ENCODE results near the gene UBR1.

DNA sequence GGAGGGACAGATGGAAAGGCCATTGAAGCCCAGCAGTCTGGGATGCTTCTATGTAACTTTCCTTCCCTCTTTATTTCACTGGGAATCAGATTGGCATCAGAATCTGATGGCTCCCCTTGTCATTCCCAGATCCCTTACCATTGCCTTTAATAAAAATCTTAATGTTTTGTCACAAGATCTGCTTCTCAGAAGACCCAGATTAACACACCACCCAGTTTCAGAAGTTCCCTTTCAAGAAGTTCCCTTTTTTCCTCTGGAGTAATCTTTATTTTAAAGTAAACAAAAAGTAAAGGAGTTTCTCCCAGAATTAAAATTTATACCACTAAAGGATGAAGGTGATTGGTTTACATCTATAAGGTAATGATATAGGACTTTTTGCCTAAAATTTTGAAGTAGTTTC, 76.4 kb downstream of the UBR1 start:
- TF ChIP-seq POLR2AphosphoS5 (IDR thresholded peaks at IDR 0.05; ENCODE audit: low read depth, low read length) (no peak), TAF1 (IDR thresholded peaks at IDR 0.05; ENCODE audit: borderline replicate concordance, low read depth, low read length) (no peak), POLR2A (IDR thresholded peaks at IDR 0.05; ENCODE audit: low read depth, low read length) (no peak)

Data from GM12892 (cell line).